SHP77 (cell line): ENCODE results near the gene XYLT1.
A peak's percentile ranks its signal among the peaks of the same experiment; 100 is the strongest.
"Not testable (repeated sequence)": the region's sequence is repeated elsewhere in the genome, so short reads cannot be mapped to it uniquely, and the experiment has no call there.

ENCODE experiments used
- DNase-seq, 2 experiments: peaks; one replicate each; lab custom pipeline; 2025; lab: John Stamatoyannopoulos, UW

Gene XYLT1

DNA sequence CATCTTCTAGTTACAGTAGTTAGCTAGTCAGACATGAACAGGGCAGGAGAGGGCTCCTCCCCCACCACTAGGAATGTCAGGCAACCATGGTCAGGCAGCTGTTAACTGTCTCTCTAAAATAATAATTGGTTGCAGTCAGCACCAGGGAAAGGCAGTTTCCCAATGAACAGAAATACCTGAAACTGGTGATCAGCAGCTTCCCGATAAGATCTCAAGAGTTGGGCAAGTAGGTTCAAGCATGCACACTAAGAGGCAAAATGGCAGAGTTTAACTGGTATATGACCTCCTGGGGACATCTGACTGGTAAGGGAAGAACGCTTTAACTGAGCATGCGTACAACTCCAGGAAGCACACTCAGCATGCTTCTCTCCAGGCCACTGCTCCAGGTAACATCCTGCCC is 12.6 kb upstream of the XYLT1 start:
- no peak for DNase-seq

DNA sequence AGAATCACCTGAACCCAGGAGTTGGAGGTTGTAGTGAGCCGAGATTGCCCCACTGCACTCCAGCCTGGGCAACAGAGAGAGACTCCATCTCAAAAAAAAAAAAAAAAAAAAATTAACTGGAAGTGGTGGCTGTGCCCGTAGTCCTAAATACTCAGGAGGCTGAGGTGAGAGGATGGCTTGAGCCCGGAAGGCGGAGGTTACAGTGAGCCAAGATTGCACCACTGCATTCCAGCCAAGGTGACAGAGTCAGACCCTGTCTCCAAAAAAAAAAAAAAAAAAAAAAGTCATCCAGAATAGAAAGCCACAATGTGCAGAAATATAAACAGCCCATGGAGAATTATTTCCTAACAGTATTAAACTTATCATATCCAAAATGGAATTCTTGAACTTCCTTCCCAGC is 11.6 kb upstream of the XYLT1 start:
- not testable (repeated sequence) for DNase-seq

DNA sequence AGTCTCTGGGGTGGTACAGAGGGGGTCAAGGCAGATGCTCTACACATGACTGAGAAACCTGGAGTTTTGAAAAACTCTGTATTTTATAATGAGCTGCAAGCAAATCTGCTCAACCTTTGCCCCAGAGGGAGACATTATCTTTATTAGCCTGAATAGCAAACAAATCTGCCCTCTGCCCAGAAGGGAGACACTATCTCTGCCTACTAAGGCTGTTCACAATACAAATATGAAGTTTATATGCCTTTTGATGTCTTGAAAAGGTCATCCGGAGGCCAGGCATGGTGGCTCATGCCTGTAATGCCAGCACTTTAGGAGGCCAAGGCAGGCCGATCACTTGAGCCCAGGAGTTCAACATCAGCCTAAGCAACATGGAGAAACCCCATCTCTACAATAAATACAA is 11.0 kb upstream of the XYLT1 start:
- no peak for DNase-seq

DNA sequence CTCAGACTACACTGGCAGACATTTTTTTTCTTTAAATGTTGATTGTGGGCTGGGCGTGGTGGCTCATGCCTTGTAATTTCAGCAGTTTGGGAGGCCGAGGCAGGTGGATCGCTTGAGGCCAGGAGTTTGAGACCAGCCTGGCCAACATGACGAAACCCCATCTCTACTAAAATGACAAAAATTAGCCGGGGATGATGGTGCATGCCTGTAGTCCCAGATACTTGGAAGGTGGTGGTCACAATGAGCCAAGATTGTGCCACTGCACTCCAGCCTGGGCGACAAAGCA is 6.4 kb upstream of the XYLT1 start:
- DNase-seq: not testable (repeated sequence)

DNA sequence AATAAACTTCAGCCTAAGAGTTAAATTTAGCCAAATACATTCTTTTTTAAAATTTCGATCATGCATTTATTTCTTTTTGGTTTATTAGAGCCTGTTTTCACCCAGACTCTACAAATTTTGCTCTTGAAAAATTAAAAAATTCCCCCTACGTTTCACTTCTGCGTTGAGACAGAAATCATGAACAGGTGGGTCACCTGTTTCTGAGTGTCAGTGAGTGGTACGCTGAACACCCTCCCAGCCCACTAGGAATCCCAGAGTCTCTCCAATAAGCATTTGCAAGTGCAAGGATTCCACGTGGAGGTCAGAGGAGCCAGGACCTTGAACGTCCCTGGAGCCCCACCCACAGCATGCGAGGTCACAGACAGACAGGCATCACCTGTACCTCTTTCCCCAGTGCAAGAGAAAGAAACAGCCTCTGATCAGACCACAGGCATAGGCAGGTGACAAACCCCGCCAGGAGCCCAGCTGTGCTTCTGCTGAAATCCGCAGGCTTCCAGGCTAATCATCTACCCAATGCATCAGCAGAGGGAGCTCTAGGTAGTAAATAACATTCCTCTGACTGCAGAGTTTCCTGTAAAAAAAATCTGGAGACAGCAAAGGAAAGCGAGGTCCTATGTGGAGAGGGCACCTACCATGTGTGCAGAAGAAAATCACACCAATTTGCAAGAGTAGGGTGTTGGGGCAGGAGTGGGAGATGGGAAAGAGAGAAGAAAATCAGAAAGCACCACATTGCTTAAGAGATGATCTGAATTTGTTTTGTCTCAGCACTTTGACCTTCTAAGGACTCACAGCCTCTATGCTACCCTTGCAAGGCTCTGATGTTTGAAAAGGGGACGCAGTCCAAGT is 5.9 kb upstream of the XYLT1 start:
- peak; percentile 40 to 72 for DNase-seq

DNA sequence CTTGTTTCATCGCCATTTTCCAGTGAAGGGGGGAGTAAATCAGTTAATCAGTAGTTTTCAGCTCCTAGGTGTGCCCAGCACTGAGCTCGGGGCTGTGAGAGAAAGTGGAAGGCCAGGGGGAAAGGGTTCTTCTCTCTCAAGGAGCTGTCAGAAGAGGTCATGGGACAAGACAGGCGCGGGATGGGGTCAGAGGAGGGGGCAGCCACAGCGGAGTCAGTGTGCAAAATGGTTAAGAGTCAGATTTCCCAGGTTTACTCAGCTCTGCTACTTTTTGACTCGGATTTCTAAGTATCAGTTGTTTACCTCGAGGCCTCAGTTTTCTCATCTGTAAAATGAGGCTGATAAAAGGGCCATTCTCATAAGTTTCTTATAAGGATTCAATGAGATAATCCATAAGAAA is 4.3 kb upstream of the XYLT1 start:
- DNase-seq: no peak

DNA sequence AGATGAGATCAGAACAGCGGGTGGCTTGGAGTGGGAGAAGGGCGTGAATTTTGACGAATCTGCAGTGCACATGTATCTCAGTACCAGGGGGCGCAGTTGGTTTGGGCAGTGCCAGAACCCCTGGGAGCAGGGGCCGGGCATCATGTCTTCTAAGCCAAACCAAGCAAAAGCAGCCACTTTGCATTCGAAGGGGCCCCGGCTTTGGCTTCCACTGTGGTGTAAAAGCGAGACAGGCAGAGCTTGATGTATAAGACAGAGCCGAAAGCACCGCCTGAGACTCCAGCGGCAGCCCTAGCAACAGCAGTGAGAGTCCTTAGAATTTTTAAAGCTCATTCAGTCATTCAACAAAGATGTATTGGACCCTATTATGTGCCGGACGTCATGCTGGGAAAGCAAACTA is 3.8 kb upstream of the XYLT1 start:
- no peak for DNase-seq

DNA sequence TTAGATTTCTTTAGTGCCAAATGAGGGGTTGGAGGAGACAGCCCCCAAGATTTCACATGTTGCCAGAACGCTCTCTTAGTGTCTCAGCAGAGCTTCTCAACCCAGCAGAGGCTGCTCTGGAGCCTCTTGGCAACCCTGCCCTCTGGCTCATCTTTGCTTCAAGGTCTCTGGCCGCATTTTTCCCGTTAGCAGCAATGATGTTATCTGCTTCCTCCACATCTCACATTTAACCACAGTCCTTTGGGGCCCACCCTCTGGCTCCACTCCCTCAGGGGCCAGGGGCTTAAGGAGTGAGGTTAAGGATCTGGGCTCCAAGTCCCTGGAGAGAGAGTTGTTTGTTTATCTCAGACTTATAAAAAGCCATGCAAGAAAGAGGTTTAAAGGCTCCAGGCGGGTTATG is 3.3 kb upstream of the XYLT1 start:
- no peak for DNase-seq

DNA sequence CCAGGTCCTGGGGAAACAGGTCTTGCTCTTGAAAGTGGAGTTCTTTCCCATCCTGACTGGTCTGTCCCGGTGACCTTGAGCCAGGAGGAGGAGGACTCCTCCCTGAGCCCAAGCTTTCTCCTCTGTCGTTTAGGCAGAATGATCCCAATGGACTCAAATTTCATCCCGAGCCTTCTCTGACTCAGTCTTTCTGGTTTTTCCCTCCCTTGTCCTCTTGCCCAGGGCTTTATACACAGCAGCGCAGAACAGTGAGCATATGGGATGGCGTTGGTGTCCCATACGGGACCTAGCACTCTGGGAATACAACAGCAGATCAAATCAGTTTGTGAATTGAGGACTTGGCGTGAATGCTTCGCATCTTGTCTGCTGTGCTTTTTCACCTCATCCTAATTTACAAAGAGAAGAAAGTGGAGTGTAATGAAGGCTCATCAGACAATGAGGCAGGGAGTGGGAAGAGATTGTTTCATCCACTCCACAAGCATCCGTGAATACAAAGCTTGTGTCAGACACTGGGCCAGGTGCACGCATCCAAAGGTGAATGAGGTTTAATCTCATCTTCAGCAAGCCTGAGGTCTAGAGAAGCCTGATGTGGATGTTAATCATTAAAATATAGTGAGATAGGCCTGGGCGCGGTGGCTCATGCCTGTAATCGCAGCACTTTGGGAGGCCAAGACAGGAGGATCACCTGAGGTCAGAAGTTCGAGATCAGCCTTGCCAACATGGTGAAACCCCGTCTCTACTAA is 1.1 kb upstream of the XYLT1 start:
- DNase-seq: no peak

DNA sequence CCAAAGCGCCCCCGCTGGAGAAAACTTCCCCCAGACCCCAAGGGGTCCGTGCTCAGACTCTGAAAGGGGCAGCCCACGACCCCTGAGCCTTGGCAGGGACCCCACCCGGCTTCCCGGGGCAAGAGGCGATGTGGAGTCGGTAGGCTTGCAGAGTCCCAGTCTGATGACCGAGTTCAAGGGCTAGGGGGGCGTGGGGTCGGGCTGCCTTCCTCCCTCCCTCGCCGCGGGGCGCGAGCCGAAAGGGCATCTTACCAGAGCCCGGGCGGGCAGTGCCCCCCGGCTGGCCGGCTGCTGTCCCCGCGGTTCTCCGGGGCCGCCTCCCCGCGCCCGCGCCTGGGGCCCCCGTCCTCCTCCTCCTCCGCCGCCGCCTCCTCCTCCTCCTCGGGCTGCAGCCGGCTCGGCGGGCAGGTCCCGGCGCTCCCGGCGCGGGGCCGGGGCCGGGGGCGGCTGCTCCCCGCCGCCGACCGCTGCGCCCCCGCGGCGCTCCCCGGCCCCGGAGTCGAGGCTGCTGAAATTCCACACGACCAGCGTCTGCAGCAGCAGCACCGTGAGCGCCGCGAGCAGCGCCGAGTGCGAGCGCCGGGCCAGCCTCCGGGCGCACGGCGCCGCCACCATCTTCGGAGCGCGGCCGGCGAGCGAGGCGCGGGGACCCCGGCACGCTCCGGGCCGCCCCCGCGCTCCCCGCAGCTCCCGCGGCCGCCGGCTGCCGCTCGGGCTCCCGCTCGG is 415 bp downstream of the XYLT1 start:
- no peak for DNase-seq

DNA sequence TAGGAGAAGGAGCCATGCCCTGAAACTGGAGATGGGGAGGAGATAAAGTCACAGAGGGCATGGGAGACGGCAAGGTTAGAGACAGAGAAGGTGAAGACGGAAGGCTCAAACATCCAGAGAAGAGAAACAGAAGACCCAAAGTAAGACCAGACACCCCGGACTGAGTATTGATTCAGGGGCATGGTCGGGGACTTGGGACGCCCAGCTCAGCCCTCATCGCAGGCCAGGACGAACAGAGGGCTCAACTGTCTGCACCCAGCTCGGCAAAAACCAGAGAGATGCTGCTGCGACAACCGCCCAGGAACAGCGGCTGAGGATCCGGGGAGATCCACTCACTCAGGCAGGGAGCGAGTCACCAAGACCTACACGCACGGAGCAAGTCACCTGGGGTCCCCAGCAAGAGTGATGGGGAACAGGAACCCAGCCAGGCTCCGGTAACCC is 999 bp downstream of the XYLT1 start:
- no peak for DNase-seq

DNA sequence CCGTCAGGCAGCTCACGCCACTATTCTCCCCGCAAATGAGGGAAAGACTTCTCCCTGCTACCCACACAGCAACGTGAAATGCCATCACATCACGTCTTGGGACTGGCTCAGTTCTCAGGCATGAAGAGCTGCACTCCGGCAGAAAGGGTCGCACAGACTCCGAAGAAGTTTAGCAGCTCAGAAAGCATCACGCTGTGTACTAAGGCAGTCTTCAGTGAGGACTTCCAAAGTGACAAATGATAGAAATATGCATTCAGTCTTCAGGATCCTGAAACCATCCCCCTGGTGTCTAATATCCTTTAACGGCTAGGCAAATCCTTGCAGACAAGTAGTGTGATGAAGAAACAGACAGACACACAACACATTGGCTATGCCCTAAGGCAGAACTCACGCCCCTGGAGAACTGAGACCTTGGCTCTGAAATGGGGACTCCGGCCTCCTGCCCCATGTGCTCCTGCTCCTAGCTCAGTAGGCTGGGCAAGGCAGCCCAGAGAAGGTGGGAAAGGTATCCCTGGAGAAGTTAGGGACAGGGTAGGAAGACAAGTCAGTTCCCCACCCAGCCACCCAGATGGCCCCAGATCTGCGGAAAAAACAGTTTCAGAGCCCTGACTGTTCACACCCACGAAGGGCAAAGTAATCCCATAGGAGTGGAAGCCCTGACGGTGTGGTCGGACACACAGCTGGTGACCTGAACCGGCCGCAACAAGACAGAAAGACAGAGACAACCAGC is 1.6 kb downstream of the XYLT1 start:
- no peak for DNase-seq

DNA sequence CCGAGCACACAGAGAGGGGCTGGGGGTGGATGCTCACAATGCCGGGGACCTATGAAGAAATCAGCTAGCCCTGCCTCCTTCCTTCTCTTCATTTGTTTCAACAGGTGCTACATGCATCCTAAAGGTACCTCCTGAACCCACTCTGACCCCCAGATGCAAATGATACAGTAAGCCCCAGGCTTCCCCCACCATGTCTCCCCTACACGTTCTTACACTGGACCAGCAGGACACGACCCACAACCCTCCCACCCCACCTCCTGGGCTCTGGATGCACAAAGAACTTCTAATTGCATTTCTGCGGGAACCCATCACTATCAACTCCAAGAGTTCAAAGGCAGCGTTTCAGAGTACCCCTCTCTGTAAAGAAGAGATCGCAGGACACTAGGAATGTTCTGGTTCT is 2.1 kb downstream of the XYLT1 start:
- DNase-seq: no peak

DNA sequence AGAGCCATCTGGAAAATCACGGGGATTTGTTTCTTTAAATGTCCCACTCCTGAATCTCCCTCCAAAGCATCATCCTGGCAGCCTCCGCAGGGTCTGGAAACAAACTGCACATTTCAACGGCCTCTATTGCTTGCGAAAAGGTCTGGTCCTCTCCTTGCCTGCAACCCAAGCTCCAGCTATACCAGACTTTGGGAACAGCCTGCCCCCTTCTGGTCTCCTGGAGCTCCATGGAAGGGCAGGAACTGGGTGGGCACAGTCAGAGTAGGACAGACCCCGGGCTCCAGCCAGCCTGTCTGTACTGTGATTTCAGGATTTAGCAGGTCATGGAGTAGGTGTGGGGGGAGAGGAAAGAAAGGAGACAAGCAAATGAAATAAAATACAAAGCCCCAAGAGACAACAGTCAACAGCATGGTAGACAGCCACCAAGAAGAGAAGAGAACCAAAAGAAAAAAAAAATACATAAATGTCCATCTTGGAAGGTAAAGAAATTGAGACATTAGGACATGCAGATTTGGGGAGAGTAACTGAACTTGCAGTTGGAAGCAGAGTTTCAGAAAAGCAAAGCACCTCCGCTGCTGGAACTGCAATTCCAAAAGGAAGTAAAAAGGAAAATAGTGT is 2.7 kb downstream of the XYLT1 start:
- peak; percentile 59 to 68 for DNase-seq

DNA sequence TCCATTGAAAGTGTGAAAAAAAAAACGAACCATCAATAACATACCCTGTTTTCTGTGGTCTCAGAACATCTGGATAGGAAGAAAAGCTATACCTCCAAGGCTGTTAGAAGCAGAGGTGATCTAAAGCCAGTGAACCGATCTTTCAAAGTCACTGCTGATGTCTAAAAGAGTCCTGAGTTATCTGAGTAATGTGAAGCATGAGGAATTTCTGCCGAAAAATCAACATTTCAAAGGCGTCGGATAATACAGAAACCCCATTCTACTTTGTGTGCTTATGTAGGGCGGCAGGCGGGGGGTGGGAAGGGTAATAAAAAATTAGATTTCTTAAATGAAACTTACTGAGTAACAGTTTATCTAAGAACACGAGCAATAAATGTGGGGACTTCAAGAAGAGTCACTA is 3.9 kb downstream of the XYLT1 start:
- no peak for DNase-seq

DNA sequence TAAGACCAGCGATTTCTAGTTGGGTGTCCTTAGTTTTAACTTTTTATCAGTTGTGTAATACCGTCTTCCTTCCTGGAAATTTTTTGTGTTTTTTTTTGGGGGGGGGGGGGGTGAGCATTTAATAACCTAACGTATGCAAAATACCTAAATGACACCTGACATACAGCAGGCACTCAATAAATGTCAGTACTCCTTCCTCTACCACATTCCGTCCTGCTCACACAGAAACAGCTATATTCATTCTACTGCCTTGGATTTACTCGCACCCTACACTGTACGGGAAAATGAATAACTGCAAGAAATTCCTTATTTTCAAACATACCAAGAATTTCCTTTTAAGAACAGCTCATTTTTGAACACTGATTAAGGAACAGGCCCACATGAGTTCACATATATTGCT is 5.3 kb downstream of the XYLT1 start:
- no peak for DNase-seq

DNA sequence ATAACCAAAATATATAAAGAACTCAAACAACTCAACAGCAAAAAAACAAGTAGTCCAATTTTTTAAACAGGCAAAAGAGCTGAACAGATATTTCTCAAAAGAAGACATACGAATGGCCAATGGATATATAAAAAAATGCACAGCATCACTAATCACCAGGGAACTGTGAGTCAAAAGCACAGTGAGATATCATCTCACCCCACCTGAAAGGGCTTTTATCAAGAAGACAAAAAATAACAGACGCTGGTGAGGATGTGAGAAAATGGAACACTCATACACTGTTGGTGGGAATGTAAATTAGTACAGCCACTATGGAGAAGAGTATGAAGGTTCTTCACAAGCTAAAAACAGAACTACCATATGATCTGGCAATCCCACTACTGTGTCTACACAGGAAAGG is 7.4 kb downstream of the XYLT1 start:
- DNase-seq: no peak

DNA sequence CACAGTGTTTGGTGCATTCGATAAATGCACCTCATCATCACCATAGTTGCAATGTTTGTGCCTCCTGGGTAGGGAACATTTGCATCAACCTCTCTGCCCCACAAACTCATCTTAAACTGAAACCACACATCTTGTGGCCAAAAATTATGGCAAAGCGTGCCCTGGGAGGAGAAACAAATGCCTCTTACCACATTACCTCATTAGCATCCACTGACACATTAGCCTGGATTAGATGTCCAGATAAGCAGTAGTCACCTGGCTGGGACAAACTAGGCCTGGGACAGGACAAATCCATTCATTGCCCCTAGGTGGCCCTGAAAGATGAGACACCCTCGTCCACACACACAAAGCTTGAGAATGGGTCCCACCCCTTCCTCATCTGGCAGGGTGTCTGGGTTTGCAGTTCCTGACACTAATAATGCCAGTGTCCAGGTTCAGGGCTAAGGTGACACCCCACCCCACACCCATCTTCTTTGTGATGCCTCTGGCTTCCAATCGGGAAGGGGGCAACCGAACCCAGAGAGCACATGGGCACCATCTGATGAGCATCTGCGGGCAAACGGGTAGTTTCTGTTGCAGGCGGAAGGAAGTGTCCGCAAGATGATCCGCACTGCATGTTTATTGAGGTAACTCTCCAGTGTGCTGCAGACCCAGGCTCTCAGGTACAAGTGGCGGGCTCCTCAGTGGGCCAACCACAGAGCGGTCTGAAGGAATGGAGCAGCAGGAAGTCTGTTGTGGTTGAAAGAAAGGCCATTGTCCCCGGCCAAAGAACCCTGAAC is 8.6 kb downstream of the XYLT1 start:
- no peak for DNase-seq

DNA sequence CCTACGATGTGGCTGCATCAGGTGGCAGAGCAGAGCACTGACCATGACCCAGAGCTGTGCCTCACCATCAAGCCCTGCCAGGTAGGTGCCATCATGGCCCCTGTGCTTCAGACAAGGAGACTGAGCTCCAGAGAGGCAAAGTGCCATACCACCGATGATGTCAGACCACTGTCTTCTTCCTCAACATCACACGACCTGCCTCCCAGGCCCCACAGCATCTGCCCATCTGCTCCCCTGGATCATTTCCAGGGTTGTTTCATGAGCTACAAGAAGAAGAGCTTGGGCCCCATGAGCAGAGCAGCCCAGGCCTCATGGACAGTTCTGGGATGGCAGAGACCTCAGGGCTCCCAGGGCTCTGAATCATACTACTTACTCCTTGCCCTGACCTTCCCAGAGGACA is 9.9 kb downstream of the XYLT1 start:
- no peak for DNase-seq

DNA sequence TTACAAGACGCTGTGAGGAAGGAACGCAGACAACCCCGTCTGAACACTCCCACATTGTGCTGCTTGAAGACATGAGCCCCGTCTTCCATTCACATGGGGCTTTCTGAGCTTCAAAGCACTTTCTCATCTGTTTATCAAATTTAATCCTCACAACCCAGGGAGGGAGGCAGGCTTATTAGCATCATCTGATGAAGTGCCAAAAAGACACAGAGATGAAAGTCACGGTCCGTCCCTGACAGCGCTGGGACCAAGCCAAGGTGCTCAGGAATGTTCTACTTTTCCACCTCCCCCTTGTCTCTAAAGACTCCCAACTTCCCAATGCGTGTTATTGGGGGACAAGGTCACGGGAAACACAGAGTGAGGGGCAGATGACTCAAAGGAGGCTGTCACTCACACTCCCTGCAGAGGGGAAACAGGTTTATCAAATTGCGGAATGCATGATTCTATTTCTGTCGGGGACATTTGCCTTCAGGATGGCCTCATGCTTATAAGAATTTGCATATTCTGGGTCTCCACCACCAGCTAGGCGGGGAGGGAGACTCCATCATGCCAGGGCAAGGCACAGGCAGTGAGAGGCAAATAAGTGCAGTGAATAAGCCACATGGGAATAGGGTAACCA is 10.7 kb downstream of the XYLT1 start:
- no peak for DNase-seq

DNA sequence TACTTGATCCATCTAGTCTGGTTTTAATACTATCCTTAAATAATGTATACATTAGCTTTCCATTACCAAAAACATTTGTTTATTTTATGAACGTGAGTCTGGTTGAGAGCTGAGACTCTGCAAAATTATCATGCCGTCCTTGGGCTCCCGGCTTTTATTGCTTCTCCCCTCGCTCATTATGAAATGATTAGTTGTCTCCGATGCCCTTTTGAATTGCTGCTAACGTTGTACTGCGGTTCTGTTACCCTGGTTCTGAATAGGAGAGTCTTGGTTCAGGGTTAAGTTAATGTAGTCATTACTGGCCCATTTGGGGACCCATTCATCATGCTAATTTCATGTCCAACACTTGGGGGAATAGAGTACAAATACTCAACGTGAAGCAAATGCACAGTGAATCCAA is 12.8 kb downstream of the XYLT1 start:
- no peak for DNase-seq
